Loucy (cell line): ENCODE data around the gene SDF4.

ENCODE experiments used
- H2AFZ ChIP-seq: fragments of 200-600 bp; sonication (generic); 2 replicates; pipeline ENCODE4 v1.6.0; 2016; ENCODE audit warnings: antibody characterized with exemption, mild to moderate bottlenecking, low read length, moderate library complexity
- H3F3A ChIP-seq: fragments of 200-600 bp; 2 replicates; pipeline ENCODE4 v1.6.0; 2016; ENCODE audit warnings: antibody characterized with exemption, low read depth, mild to moderate bottlenecking
- H3K27me3 ChIP-seq: fragments of 200-600 bp; sonication (generic); 2 replicates; pipeline ENCODE4 v1.6.1; 2014; ENCODE audit warnings: low read length, mild to moderate bottlenecking; ENCODE audit not compliant: insufficient read depth, poor library complexity, severe bottlenecking
- H3K36me3 ChIP-seq: fragments of 200-600 bp; sonication (generic); 2 replicates; pipeline ENCODE4 v1.6.1; 2016; ENCODE audit warnings: low read length; ENCODE audit not compliant: insufficient read depth
- H3K4me1 ChIP-seq: fragments of 200-600 bp; sonication (generic); 2 replicates; pipeline ENCODE4 v1.5.1; 2014; ENCODE audit warnings: low read length, mild to moderate bottlenecking; ENCODE audit not compliant: insufficient read depth, poor library complexity, severe bottlenecking
- H3K4me2 ChIP-seq: fragments of 200-600 bp; sonication (generic); 2 replicates; pipeline ENCODE4 v1.6.0; 2014; ENCODE audit warnings: antibody characterized with exemption, low read length, low read depth, mild to moderate bottlenecking; ENCODE audit not compliant: poor library complexity, severe bottlenecking
- H3K4me3 ChIP-seq: fragments of 200-600 bp; sonication (generic); 2 replicates; pipeline ENCODE4 v1.5.1; 2014; ENCODE audit warnings: low read length, mild to moderate bottlenecking, mixed read lengths; ENCODE audit not compliant: poor library complexity, severe bottlenecking
- H3K79me2 ChIP-seq: fragments of 200-600 bp; sonication (generic); 2 replicates; pipeline ENCODE4 v1.6.1; 2014; ENCODE audit warnings: low read length; ENCODE audit not compliant: insufficient read depth
- H3K9ac ChIP-seq: fragments of 200-600 bp; sonication (generic); 2 replicates; pipeline ENCODE4 v1.6.0; 2014; ENCODE audit warnings: mild to moderate bottlenecking, low read depth, low read length, moderate library complexity; ENCODE audit not compliant: poor library complexity, severe bottlenecking
- H3K9me2 ChIP-seq: fragments of 200-600 bp; sonication (generic); replicated peaks from 2 replicates; pipeline ENCODE4 v1.6.1; 2016; ENCODE audit warnings: low read depth, low read length, mixed read lengths
- H3K9me3 ChIP-seq: fragments of 200-600 bp; sonication (generic); 2 replicates; pipeline ENCODE4 v1.6.1; 2014; ENCODE audit warnings: mild to moderate bottlenecking, antibody characterized with exemption, low read length, low read depth; ENCODE audit not compliant: insufficient read depth
- H4K20me1 ChIP-seq: fragments of 200-600 bp; sonication (generic); 2 replicates; pipeline ENCODE4 v1.6.0; 2014; ENCODE audit warnings: antibody characterized with exemption, low read length, mild to moderate bottlenecking; ENCODE audit not compliant: insufficient read depth, poor library complexity, severe bottlenecking
- EZH2phosphoT487 ChIP-seq: fragments of 200-600 bp; IDR thresholded peaks from 2 replicates; pipeline ENCODE4 v1.6.1; 2018; ENCODE audit warnings: antibody characterized with exemption, mild to moderate bottlenecking, moderate library complexity, borderline replicate concordance
- TF ChIP-seq, protein P1 (sequence below): fragments of 200-600 bp; sonication (generic); conservative IDR thresholded peaks from 2 replicates; pipeline ENCODE4 v1.5.1; 2014; ENCODE audit warnings: mild to moderate bottlenecking, antibody characterized with exemption, low read length

SDF4 gene

DNA sequence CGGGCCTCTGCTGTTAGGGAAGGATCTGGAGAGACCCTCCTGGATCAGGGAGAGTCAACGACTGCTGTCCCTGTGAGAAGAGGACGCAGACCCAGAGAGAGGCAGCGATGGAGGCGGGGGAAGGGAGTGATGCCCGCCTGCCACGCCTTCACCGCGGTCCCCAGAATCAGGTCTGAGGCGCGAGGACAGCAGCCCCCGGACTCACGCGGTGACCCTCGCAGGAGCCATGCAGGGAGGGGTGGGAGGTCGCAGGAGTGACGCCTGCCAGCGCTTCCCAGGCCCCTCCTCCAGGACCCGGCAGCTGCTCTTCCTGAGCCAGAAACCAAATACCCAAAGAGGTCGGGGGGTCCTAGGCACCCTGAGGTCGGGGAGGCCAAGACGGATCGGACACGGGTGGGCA, 11.6 kb downstream of the SDF4 start:
- H3K27me3 ChIP-seq = no peaks in the 10 kb centered on the region
- no peaks in the 10 kb centered on the region for H3F3A ChIP-seq
- H3K36me3 ChIP-seq = peaks cover 58% of the 10 kb centered on the region; the same call in 1 of the 2 replicates
- H3K4me2 ChIP-seq = no peak overlapping the region
- H4K20me1 ChIP-seq = peaks cover 7% of the 10 kb centered on the region
- no peak for TF ChIP-seq EZH2phosphoT487
- TF ChIP-seq, protein P1, sequence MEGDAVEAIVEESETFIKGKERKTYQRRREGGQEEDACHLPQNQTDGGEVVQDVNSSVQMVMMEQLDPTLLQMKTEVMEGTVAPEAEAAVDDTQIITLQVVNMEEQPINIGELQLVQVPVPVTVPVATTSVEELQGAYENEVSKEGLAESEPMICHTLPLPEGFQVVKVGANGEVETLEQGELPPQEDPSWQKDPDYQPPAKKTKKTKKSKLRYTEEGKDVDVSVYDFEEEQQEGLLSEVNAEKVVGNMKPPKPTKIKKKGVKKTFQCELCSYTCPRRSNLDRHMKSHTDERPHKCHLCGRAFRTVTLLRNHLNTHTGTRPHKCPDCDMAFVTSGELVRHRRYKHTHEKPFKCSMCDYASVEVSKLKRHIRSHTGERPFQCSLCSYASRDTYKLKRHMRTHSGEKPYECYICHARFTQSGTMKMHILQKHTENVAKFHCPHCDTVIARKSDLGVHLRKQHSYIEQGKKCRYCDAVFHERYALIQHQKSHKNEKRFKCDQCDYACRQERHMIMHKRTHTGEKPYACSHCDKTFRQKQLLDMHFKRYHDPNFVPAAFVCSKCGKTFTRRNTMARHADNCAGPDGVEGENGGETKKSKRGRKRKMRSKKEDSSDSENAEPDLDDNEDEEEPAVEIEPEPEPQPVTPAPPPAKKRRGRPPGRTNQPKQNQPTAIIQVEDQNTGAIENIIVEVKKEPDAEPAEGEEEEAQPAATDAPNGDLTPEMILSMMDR = no peak
- H3K79me2 ChIP-seq = peaks cover 7% of the 10 kb centered on the region; the same call in 1 of the 2 replicates
- no peaks in the 10 kb centered on the region for H3K9me2 ChIP-seq
- H3K9me3 ChIP-seq = no peaks in the 10 kb centered on the region
- H3K4me3 ChIP-seq = no peak overlapping the region
- no peak overlapping the region for H3K9ac ChIP-seq
- H2AFZ ChIP-seq = no peak overlapping the region
- peaks cover 1% of the 10 kb centered on the region for H3K4me1 ChIP-seq

DNA sequence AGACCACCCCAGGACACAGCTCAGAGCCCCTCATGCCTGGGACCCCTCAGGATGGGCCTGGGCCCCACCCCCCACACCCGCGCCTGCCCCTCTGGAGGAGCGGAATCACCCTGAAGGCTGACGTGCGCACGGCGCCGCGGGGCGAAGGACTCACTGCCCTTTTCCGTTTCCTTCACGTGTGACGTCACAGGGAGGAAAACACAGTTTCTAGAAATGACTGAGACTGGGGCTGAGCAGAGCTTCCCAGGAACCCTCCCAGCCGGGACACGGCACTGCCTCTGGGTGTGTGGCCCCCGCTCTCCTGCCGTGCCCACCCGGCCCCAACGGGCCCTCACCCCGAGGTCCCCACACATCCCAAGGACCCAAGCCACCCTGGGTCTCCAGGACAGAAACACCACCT, 12.5 kb downstream of the SDF4 start:
- peaks cover 4% of the 10 kb centered on the region for H4K20me1 ChIP-seq
- peaks cover 52% of the 10 kb centered on the region; the same call in 1 of the 2 replicates for H3K36me3 ChIP-seq
- no peak for TF ChIP-seq EZH2phosphoT487
- TF ChIP-seq, protein P1 = no peak

DNA sequence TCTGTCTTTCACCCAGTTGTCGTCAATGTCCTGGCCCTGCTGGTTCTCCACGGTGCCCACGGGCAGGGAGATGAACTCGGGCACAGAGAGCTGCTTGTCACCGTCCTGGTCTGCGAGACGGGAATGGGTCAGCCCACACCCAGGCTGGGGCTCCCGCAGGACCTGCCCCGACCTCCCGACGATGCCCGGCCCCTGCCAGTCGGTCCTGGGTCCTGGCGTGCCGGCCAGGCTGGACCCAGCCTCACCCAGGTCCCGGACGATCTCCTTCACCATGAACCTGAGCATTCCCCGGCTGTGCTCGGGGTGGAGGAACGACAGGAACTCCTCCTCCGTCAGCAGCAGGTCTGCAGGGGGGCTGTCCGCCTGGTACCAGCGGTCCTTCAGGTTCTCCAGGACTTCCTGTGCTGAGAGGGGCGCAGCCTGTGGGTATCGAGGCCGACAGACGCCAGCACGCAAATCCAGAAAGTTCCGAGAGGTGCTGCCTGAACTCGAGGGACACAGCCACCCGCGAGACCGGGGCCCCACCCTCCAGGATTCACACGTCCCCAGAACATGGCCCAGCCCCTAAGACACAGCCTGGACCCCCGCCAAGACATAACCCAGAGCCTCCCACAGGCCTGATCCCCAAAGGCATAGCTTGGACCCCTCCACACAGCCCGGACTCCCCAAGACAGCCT, 13.1 kb downstream of the SDF4 start:
- Histone ChIP-seq H3K4me1 (peaks cover 17% of the 10 kb centered on the region), H2AFZ (no peak overlapping the region), H3K9me2 (no peaks in the 10 kb centered on the region), H3K9ac (no peak overlapping the region), H3K27me3 (no peaks in the 10 kb centered on the region), H3K4me2 (no peak overlapping the region), H4K20me1 (peaks cover 4% of the 10 kb centered on the region), H3K79me2 (no peaks in the 10 kb centered on the region), H3K9me3 (no peaks in the 10 kb centered on the region), H3K36me3 (peaks cover 52% of the 10 kb centered on the region; the same call in 1 of the 2 replicates), H3K4me3 (no peak overlapping the region), H3F3A (no peaks in the 10 kb centered on the region)
- no peak for TF ChIP-seq EZH2phosphoT487
- TF ChIP-seq, protein P1 = no peak

More for the DNA sequence above, 12.5 kb downstream of the SDF4 start:
- H2AFZ ChIP-seq = no peak overlapping the region
- H3K4me3 ChIP-seq = no peak overlapping the region
- no peaks in the 10 kb centered on the region for H3K9me3 ChIP-seq
- no peaks in the 10 kb centered on the region for H3K27me3 ChIP-seq
- H3K4me2 ChIP-seq = no peak overlapping the region
- no peaks in the 10 kb centered on the region for H3K79me2 ChIP-seq
- H3K9ac ChIP-seq = no peak overlapping the region
- H3F3A ChIP-seq = no peaks in the 10 kb centered on the region
- H3K4me1 ChIP-seq = peaks cover 10% of the 10 kb centered on the region
- H3K9me2 ChIP-seq = no peaks in the 10 kb centered on the region
